GDM1 (cell line): ENCODE measurements around the gene NHLRC2.

ENCODE experiments used
- DNase-seq: peaks from one replicate; lab custom pipeline; 2025; lab: John Stamatoyannopoulos, UW

The NHLRC2 gene

DNA sequence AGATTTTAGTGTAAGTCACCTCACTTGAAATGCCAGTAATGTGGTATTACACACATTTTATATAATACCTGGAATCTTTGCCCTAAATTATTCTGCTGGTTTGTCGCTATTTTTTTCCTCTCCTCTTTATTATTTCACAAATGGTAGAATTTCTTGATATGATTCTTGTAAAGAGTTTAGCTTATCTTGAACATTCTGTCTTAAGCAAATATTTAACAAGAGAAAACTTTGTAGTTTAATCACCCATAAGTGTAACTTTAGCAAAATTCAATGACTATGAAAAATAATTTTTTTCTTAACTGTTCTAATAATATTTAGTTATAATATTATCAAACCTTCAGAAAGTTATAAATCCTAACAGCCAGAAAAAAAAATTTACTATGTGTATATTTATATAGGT lies 56.7 kb downstream of the NHLRC2 start:
- DNase-seq: no peak

DNA sequence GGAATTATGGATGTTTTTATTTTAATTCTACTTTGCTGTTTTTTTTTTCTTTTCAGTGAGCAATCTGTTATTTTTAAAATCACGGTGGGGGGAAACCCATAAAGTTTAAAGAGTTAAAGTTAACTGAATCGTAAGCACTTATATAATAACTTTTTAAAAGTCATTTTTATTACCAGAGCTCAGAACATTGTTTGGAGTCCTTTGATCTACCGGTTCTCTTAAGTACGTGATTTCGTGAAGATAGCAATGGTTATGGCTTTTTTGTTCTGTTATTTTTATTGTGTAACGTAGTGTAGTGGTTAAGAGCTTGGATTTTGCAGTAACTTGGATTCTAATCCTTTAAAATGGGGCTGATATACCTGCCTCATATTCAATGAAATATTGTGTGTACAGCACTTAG lies 57.4 kb downstream of the NHLRC2 start:
- DNase-seq: no peak

DNA sequence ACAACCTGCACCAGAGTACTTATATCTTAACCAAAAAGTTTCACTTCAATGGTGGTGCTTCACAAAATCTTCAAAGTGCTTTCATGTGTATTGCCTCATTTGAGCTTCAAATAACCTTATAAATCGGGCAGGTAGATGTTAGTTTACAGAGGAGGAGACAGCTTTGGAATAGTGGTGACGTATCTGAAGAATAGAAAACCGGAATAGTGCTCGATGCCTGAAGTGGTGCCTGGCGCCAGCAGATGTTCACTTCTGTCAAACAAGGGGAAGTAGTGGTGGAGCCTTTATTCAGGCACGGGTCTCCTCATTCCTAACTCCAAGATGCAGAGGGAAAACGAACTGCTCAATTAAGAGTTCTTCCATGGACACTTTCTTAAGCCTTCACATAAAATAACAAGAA lies 58.1 kb downstream of the NHLRC2 start:
- no peak for DNase-seq

DNA sequence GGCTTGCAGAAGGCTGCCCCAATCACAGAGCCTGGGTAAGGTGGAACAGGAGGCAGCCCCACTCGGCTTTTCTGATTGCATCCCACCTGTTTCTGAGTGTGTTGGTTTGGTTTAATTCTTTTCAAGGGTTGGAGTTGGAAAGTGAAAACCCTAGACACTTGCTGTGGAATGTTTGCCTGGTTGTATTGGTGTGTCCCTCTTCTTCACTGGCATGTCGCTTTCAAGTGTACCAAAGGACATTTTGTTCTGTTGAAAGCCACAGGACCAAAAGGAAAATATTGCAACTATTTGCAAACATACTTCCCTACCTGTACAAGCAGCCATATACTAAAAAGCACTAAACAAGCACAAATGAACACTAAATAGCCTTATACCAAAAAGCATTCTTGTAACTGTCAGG lies 60.5 kb downstream of the NHLRC2 start:
- no peak for DNase-seq

DNA sequence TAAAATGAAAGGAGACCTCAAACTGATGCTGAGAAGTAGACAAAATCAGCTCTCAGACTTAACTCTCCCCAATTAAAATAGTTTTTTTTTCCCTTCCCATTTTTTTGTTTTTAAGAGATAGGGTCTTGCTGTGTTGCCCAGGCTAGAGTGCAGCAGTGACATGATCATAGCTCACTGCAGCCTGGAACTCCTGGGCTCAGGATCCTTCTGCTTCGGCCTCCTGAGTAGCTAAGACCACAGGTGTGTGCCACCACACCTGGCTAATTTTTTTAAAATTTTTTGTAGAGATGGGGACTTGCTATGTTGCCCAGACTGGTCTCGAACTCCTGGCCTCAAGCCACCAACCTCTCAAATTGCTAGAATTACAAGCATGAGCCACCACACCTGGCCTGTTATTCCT lies 61.1 kb downstream of the NHLRC2 start:
- DNase-seq: no peak

DNA sequence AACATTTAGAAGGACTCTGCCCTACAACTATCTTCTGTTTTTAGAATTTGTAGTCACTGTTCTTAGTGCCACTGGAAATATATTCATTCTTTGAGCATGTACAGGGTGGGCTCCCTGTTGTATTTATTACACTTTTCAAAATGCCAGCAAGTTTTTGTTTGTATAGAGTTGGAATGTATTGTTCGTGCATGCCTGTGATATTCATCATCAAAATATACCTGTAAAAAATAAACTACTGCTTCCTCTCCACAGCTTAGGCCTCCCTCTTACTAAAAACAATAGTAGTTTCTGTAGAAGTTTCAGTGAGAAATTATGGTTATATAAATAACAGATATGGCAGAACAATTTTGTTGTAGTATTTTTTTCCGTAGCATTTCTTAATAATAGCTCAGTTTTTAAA lies 61.6 kb downstream of the NHLRC2 start:
- DNase-seq: no peak

- DNase-seq: no peak
These were observed 63.2 kb downstream of the NHLRC2 start for GRCh38 chr10:113917636-113918035.

DNA sequence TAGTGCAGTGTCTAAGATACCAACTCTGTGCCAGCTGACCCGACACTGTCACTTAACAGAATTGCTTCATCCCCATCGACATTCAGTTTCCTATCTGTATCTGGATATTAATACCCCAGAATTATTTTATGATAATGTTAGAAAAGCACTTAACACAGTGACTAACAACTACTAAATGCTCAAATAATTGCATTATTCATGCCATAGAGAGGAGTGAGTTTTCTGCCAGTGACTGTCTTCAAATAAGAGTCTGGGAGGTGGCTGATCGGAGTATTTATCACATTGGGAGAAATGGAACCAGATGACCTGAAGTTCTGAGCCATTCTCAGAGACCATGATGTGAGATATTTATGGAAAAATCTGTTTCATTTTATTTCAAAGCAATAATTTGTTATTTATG lies 65.7 kb downstream of the NHLRC2 start:
- no peak for DNase-seq

DNA sequence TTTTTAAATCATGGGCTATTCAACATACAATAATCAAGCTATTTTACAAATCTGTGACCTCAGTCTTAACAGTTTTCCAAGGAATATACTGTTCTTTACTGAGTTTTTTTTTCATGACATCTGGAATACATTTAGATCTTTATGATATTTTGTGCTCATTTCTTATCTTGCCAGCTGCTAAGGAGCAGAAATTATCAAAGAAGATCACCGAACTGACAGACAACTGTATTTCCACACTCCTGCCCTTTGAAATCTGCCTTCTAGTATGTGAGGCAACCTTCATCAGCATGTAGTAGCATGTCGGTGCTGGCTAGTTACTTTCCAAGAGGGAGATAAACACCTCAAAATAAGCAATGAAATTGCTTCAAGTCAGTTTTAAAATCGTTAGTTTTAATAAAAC lies 66.4 kb downstream of the NHLRC2 start:
- no peak for DNase-seq

GRCh38 chr10:113921561-113922370 lies 67.3 kb downstream of the NHLRC2 start:
- no peak for DNase-seq

- no peak for DNase-seq
These were observed 68.5 kb downstream of the NHLRC2 start for GRCh38 chr10:113922787-113923570.

GRCh38 chr10:113924186-113924585 lies 69.7 kb downstream of the NHLRC2 start:
- DNase-seq: no peak

DNA sequence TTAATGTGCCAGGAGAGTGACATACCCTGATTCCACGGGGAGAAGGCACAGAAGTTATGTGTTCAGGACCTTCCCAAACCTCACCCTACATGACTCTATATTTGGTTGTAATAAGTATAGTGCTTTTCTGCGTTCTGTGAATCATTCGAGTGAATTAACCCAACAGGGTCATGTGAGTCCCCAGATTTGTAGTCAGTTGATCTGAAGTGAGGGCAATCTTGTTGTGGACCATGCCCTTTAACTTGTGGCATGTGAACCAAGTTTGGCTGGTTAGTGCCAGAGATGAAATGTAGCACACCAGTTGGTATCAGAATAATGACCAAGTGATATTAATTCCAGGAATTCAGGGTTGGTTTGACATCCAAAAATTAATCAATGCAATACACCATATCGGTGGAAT lies 70.2 kb downstream of the NHLRC2 start:
- DNase-seq: no peak

DNA sequence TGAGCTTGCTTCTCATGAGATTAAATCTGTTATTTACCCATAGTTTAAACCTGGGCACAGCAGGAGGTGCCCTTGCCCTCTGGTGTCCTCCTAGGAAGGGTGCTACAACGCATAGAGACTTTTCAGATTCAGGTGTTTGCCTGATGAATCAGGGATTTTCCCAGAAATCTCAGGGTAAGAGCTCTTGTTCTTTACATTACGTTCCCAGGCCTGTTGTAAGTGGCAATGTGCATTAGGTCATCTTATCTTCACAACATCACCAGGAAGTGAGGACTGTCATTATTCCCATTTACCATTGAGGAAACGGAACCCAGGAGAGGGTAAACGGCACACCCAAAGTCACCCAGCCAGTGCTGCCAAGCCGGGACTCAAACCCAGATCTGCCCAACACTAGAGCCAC lies 73.0 kb downstream of the NHLRC2 start:
- no peak for DNase-seq

DNA sequence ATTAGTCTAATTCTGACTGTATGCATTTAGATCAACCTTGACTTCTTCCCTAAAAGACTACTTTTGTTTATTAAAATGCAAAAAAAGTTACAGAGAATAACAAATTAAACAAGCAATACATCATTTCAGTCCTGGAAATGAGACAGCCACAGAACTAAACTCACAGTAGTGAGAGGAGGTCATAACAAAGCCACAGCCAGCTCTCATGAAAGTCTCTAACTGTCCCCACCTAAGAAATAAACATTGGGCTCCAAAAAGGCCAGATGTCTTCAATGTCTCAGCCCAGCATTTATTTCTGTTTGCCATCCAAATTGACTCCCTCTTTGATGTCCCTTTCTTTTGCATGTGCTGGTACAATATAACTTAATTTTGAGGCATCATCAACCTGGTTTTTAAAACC lies 74.4 kb downstream of the NHLRC2 start:
- DNase-seq: no peak

DNA sequence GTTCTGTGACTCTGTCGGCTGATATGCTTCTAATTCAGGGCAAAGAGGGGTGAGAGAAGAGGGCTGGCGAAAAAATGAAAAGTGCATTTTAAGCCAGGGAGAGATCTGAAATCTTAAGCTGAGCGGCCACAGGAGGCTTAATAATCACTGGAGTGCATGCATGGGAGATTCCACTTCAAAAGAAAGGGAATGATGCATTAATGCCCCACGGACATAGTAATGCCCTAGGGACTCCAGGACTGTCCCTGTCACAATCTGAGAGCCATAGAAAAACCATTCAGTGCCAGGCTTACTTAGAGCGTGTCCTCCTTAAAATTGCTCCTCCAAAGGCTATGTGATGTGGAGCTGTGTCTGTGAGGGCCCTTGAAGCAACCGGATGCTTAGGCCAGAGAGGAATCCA lies 75.1 kb downstream of the NHLRC2 start:
- DNase-seq: no peak

GRCh38 chr10:113930482-113931057 lies 76.1 kb downstream of the NHLRC2 start:
- no peak for DNase-seq

- no peak for DNase-seq
These were observed 78.4 kb downstream of the NHLRC2 start for GRCh38 chr10:113932854-113933253.

DNA sequence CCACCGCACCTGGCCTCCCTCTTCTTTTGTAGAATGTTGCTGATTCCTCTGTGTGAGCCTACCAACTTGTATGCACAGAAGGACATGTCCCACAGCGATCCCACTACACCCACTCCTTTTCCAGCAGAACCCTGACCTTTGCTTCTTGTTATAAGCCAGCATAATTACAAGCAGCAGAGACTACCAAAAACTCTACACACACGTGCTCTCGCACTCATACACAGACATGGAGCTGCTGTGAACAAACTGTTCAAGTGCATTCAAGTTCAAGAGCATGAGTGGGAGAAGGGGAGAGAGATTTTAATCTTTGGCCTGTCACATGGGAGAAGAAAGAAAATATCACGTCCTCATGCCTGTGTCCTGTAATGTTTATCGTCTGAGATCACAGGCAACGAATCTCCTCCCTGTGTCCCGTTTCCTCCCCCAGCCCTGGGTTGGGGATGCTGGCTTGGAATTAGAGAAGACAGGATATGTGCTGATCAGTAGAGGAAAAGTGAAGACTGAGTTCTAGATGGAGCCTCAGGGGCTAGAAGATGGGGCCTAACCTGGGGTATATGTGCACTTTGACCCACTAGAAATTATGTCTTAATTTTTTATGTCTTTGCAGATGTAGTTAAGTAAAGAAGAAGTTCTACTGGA lies 79.6 kb downstream of the NHLRC2 start:
- no peak for DNase-seq

- no peak for DNase-seq
These were observed 82.8 kb downstream of the NHLRC2 start for GRCh38 chr10:113937258-113937657.

DNA sequence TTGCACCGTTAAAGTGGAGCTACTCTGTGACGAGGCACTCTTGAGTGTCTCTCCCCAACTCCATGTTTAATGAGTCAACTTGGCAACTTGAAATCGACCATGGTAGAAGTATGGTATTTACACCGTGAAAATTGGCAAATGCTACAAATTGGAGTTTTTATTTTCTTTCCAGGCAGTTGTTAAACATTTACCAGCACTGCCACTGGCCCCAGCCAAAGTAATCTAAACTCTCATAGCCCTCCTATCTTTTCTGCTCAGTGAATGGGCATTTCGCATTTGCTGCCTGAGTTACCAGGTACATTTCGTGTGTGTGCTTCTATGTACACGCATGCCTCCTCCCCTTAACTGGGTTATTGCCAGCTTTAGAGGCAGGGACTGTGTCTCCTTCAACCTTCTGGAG lies 83.3 kb downstream of the NHLRC2 start:
- no peak for DNase-seq

GRCh38 chr10:113939212-113939860 lies 84.9 kb downstream of the NHLRC2 start:
- no peak for DNase-seq
